ENCODE results near the gene SH3BP5.

Gene SH3BP5

GRCh38 chr3:15271785-15272381 lies 60.5 kb downstream of the SH3BP5 start:
- peak in 3 of 4 experiments; percentile 42 to 65 (median 60) for DNase-seq

DNA sequence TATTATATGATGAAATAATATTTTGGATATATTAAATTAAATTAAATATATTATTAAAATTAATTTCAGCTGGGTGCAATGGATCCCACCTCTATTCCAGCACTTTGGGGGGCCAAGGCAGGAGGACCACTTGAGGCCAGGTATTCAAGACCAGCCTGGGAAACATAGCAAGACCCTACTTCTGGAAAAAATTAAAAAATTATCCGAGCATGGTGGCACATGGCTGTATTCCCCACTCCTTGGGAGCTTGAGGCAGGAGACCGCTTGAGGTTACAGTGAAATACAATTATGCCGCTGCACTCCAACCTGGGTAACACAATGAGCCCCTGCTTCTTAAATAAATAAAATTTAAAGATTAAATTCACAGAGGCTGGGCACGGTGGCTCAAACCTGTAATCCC lies 61.4 kb downstream of the SH3BP5 start:
- no peak for DNase-seq

DNA sequence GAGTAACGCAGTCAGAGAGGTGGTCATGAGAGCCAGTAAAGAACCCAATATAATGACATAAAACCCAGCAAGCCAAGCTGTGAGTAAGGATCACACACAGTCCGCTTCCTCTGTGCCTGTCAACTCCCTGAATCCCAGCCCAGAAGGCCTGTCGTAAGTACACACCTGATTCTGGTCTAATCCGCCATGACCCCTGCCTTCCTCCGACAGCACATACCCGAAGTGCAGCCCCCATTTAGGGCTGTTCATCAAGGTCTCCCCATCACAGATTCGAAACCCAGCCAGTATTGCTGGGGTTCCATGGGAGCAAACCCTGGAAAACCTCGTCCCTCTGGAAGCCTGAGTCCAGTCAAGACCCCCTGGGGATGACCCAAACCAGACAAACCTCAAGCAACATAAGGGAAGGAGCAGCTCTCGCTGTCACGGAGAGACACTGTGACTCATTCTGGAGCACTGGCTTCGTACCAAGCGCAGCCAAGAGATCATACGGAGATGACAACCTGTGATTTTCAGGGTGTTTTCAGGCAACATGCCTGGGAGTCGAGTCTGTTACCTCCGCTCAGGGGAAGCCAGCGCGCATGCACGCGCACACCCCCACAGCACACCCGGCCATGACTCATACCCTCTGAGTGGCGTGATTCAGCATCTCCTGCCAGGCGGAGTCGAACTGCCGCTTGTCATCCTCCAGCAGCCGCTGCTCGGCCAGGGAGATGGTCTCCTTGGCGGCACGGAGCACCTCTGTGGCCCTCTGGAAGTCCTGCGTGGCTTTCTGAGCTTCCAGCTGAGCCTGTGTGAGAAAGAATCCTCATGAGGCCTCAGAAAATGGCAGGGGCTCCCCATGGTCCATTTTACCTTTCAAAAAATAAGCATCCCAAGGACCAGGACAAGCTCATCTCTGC lies 63.0 kb downstream of the SH3BP5 start:
- DNase-seq = peak; percentile 44 to 74 (median 63)

DNA sequence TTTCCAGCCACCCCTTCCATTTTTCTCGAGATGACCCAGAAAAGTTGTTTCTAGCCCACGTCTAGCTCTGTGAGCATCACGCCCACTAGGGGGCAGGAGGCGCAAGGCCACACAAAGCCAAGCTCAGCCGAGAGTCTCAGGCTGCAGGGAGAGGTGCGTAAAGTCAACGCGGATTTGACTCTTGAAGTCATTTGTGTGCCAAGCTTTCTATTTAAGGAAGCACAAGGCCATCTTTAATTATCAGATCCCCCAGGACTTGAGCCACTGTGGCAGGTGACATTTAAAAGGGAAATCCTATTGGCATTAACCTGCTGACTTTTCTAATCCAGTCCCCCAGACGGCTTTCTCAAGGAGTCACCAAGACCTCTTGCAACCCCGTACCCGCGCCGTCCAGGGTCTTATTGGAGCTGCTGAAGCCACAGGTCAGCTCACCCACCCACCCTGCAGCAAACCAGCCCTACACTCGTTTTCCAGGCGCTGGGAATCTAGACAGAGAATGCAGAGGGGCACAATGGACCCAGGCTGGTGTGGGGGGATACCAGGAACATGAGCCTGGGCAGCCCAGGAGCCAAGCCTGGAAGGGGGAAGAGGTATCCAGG lies 64.3 kb downstream of the SH3BP5 start:
- peak; percentile 60 to 81 (median 71) for DNase-seq

DNA sequence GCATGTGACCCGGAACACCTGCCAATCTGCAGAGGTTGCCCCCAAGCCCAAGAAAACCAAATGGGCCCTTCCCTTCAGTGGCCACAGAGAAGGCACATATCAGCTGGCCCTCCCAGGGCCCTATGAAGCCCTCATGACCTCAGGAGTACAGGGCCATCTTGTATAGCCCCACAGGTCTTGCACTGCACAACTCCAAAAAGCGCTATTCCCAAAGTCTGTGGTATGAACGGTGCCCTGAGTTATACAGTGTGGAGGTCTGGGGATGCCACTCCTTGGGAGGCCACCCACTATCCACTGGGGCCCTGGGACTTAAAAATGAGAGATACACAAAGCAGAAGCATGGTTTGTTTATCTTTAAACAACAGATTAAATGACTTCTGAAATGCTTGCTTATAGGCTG lies 64.9 kb downstream of the SH3BP5 start:
- no peak for DNase-seq

- no peak for DNase-seq
Measured at GRCh38 chr3:15266510-15267376, 65.6 kb downstream of the SH3BP5 start.

GRCh38 chr3:15265655-15266509 lies 66.5 kb downstream of the SH3BP5 start:
- no peak for DNase-seq

DNA sequence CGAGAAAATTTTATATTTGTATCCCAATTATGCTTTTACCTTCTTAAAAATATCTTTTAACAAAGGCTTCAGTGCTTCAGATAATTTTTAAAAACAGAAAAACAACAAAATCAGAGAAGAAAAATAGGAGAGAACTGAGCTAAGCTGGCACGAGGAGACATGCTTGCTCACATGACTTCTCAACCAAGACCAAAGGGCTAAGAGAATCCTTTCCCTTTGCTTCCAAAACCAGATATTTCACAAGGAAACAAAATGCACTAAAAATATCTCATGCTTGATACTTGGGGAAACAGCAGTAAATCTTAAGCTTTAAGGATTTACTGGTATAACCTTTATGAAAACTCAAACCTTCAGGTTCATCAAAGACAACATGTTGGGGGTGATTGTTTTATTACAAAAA lies 67.9 kb downstream of the SH3BP5 start:
- DNase-seq = no peak

- no peak for DNase-seq
Measured at GRCh38 chr3:15263926-15264325, 68.5 kb downstream of the SH3BP5 start.

GRCh38 chr3:15263120-15263519 lies 69.3 kb downstream of the SH3BP5 start:
- DNase-seq = no peak

DNA sequence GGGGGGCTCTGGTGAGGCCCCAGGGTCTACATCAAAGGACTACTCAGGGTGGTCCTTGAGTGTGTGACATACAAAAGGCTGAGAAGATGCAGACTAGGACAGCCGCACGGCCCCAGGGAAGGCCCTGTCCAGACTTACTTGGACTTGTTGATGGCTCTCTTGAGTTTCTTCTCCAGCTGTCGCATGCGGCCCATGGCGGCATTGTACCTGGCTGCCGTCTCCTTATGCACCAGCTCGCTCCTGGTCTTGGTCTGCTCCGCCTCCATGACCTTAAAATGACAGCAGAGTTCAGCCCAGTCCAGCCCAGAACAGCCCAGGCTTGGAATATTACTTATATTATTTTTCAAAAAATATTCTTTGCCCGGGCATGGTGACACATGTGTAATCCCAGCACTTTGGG lies 70.4 kb downstream of the SH3BP5 start:
- DNase-seq = no peak

DNA sequence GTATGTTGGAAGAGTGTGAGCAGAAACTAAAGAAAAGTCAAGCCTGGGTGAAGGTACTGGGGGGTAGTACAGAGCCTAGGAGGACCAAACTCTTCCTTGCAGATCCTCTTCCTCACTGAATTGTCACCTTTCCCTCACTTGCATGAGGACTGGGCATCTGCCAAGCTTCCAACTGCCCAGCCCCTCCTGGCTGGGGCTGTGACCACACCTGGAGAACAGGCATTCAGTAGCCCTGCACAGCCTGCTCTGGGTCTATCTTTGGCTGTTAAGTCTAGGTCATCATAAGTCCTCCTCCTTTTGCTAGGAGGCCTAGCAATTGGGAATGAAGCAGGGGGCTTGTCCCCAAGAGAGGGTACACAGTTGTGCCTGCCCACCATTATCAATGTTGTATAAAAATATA lies 71.1 kb downstream of the SH3BP5 start:
- DNase-seq = no peak

DNA sequence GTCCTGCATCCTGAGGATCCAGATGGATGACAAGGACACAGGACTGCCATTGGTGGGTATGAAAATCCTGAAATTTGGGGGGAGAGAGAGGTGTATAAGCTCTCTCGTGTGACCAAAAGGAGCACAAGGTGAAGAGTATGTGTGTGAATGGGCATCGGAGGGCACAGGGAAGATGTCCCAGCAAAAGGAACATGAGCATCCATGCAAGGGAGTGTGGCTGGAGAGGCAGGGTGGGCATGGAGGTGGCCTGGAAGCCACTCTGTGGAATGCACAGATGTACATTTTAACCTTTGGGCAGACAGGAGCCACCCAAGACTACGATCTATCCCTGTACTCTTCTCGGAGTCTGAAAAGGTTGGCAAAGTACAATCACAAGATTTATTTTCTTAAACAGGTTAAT lies 71.9 kb downstream of the SH3BP5 start:
- DNase-seq = no peak

- no peak for DNase-seq
Measured at GRCh38 chr3:15258720-15259119, 73.7 kb downstream of the SH3BP5 start.

GRCh38 chr3:15256861-15257341 lies 75.5 kb downstream of the SH3BP5 start:
- no peak for DNase-seq

GRCh38 chr3:15255215-15255614 lies 77.2 kb downstream of the SH3BP5 start:
- no peak for DNase-seq

- no peak for DNase-seq
Measured at GRCh38 chr3:15253023-15253697, 79.2 kb downstream of the SH3BP5 start.

- no peak for DNase-seq
Measured at GRCh38 chr3:15246186-15246585, 86.2 kb downstream of the SH3BP5 start.

- DNase-seq = no peak
Measured at GRCh38 chr3:15243822-15244482, 88.4 kb downstream of the SH3BP5 start.

DNA sequence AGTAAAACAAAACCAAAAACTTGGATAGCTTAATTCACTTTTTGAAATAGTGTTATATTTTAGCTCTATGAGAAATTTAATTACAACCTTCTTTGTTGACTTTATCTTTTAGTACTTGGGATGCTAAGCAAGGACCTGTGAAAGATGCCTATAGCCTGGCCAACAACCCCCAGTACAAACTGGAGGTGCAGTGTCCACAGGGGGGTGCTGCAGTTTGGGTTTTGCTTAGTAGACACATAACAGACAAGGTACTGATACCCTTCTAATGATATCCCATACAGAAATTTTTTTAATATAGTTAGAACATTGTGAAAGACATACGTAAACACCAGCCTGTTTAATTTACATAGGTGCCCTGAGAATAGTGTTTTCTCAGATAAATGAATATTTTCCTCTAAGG lies 91.0 kb downstream of the SH3BP5 start:
- peak in 1 of 4 experiments; percentile 25 for DNase-seq

- no peak for DNase-seq
Measured at GRCh38 chr3:15229262-15229661, 103.1 kb downstream of the SH3BP5 start.

All from activated naive CD4-positive, alpha-beta T cell (primary cell).